GM20000 (cell line): ENCODE measurements around the gene SLC25A11.
A peak's percentile ranks its signal among the peaks of the same experiment; 100 is the strongest.

Experiments
- DNase-seq: peaks from one replicate; pipeline ENCODE4 v3.0.0; 2012; ENCODE audit warnings: low spot score
- TF ChIP-seq, protein P1 (sequence below): IDR thresholded peaks from 2 replicates; pipeline ENCODE4 v1.5.1; 2012; ENCODE audit warnings: mild to moderate bottlenecking, control low read depth; ENCODE audit errors: extremely low read depth, missing control alignments

The SLC25A11 gene

DNA sequence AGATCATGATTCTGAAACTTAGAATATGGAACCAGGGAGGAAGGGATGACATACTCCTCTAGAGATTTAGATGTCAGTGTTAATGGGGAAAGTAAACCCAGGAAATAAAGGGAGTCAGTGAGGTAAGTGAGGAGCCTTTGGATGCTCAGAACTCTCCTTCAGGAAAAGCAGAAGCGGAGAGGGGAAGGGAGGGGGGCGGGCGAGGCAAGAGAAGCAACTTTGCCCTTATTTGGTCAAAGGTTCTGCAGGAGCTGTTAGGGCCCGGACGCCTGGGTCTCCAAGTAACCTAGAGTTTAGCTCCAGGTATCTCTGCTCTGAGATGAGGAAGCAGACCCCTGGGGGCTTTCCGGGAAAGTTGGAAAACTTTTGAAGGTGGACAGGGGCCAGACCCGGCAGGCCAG lies 7.2 kb upstream of the SLC25A11 start:
- no peak for DNase-seq
- TF ChIP-seq, protein P1, sequence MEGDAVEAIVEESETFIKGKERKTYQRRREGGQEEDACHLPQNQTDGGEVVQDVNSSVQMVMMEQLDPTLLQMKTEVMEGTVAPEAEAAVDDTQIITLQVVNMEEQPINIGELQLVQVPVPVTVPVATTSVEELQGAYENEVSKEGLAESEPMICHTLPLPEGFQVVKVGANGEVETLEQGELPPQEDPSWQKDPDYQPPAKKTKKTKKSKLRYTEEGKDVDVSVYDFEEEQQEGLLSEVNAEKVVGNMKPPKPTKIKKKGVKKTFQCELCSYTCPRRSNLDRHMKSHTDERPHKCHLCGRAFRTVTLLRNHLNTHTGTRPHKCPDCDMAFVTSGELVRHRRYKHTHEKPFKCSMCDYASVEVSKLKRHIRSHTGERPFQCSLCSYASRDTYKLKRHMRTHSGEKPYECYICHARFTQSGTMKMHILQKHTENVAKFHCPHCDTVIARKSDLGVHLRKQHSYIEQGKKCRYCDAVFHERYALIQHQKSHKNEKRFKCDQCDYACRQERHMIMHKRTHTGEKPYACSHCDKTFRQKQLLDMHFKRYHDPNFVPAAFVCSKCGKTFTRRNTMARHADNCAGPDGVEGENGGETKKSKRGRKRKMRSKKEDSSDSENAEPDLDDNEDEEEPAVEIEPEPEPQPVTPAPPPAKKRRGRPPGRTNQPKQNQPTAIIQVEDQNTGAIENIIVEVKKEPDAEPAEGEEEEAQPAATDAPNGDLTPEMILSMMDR, result no peak

DNA sequence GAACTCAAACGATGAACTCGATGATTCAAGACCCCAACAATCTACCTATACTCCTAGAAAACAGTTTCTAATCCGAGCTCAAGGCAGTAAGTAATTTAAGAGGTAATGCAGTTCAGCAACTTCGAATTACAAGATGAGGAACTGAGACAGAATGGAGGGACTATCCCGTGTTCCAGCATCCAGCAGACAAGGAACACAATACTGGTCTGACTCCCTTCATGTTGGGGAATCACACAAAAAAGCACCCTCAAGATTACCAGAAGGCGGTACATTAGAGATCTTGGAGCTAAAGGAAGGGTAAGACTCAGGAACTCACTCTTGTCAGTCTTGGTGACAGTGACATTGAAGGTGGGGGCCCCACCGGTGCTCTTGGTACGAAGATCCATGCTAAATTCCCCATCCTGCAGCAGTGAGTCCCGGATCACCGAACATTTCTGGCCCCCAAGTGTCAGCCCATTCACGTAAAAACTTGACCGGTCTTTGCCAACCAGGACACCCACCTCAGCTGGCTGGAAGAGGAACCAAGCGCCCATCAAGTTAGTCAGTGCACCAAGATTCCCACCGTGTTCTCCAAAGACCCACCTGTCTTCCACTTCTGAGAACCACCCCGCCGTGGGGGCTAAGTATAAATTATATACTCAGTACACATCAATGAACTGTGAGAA lies 6.6 kb upstream of the SLC25A11 start:
- TF ChIP-seq, protein P1, result no peak
- no peak for DNase-seq

DNA sequence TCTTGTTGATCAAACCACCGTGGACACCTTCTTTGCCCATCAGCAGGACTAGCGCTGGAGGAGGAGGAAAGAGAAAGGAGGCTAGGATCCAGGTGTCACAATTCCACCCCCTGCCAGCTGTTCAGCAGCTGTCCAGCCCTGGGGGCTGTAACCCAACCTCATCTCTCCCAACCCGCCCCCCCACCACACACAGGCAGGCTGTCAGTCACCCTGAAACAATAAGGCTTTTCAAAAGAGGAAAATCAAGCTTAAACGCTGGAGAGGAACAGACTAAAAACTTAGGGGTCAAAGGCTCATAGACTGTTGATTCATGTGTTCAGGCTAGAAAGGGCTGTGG lies 6.1 kb upstream of the SLC25A11 start:
- no peak for DNase-seq
- TF ChIP-seq, protein P1, result no peak

DNA sequence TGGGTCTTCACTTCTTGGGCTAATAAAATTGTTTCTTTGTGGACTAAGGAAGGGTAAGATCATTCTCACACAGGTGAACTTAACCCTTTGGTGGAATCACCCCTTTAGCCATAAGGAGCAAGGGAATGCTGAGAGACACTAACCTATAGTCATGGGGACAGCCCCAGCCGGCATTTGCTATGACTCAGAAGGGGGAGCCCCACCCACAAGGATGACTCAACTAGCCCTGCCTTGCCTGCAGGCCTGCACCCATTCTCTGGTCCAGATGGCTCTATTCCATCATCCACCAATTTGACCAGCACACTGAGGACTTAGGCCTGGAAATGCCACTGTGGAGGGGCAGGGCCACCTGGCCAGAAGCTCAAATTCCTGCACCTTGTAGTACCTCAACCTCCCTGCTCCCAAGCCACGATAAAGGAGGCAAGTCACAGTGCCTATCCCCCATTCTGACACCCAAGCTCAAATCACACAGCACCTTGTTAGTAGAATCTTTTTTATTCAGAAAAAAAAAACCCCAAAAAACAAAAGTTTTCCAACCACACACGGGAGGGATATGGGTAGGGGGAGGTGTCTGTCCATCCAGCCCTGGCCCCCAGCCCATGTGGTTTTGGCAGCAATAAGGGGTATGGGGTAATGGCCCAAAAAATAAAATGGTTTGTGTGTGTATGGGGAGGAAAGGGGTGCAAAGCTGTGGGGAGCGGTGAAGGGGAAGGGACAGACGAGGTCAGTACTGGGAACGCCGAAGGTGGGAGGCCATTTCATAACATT lies 5.5 kb upstream of the SLC25A11 start:
- TF ChIP-seq, protein P1, result no peak
- peak; percentile 78 for DNase-seq

DNA sequence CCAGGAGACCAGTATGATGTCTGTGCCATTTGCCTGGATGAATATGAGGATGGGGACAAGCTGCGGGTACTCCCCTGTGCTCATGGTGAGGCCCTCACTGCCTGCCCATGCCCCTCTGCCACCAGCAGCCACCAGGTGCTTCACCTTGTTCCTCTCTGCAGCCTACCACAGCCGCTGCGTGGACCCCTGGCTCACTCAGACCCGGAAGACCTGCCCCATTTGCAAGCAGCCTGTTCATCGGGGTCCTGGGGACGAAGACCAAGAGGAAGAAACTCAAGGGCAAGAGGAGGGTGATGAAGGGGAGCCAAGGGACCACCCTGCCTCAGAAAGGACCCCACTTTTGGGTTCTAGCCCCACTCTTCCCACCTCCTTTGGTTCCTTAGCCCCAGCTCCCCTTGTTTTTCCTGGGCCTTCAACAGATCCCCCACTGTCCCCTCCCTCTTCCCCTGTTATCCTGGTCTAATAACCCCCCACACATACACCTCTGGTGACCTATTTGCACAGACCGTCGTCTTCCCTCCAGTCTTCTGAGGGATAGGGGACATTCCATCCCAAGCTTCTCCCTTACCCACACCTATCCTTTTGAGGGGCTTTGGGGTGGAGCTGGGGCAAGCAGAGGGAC lies 4.8 kb upstream of the SLC25A11 start:
- no peak for DNase-seq
- TF ChIP-seq, protein P1, result no peak

DNA sequence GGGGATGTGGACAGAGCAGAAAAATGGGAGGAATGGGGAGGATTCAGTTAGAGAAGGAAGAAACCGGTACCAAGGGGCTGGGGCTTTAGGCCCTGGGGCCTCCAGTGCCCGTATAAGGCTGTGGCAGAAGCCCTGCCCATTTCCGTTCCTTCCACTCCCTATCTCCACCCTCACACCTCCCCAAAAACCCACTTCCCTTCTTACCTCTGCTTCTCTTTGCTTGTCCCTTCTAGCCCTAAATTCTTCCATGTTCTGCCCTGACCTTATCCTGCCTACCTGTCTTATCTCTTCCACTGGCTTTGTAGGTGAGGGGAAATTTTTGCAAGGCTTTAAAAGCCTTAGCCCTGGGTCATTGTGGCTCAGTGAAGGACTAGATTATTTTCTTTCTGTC lies 4.3 kb upstream of the SLC25A11 start:
- TF ChIP-seq, protein P1, result no peak
- peak; percentile 47 for DNase-seq
